ENCODE results near the gene ASAP3.
"Not testable (repeated sequence)": the region's sequence is repeated elsewhere in the genome, so short reads cannot be mapped to it uniquely, and the experiment has no call there.

ASAP3 gene

DNA sequence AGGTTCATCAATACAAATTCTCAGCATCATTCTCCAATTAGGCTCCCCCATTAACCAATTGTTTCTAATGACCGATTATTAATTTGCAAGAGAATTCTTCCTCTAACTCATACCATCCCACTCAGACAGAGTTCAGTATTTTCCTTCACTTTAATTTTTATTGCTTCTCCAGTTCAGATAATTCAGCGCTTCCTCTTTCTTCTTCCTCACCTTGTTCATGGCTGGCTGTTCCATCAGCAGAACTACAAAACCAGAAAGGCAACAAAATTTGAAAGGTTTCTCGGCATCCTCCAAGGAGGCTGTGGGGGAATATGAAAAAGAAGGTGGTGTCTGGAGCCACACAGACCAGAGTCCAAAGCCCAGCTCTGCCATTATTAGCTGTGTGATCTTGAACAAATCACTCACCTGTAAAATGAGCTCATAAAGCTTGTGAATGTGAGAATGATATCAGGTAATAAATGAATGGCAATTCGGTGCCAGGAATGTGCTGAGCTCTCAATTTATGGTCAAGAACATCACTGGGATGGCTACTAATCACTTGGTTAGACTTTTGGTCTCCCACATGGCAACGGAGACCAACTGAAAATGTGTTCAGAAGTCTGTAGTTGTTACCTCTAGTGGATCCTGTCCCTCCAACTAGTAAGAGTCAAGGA lies 102.6 kb downstream of the ASAP3 start:
- Histone ChIP-seq H3K79me2 (ENCODE audit: control insufficient read depth, insufficient read depth, low read length, unreplicated experiment) (no peaks in the 10 kb centered on the region), H3K27ac (ENCODE audit: low read depth, low read length) (no peak overlapping the region), H3K4me1 (ENCODE audit: control insufficient read depth, insufficient read depth, low read length, unreplicated experiment) (peaks cover 36% of the 10 kb centered on the region), H3K4me3 (ENCODE audit: low read depth, low read length) (no peak overlapping the region), H3K36me3 (ENCODE audit: insufficient read depth, low read length) (no peaks in the 10 kb centered on the region), H3K27me3 (ENCODE audit: insufficient read depth, low read length) (no peaks in the 10 kb centered on the region), H2AFZ (ENCODE audit: low read length, unreplicated experiment) (no peak overlapping the region)

DNA sequence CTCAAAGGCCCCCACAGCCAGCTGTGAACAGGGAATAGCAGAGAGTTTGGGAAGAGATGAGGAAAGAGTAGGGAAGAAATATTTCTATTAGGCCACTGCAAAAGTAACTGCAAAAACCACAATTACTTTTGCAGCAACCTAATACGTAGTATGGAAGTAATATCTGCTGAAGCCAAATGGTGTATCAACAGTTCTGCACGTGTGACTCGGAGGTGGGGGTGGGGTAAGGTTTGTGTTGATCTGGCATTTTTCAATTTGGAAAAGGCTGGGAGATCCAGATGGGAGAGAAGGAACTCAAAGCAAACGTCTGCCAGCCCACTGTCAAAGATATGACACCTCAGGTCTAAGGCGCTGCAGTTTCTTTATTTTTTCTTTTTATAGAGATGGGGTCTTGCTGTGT lies 103.3 kb downstream of the ASAP3 start:
- H3K27me3 ChIP-seq (ENCODE audit: insufficient read depth, low read length) = no peaks in the 10 kb centered on the region
- H2AFZ ChIP-seq (ENCODE audit: low read length, unreplicated experiment) = no peak overlapping the region
- no peaks in the 10 kb centered on the region for H3K79me2 ChIP-seq (ENCODE audit: control insufficient read depth, insufficient read depth, low read length, unreplicated experiment)
- H3K27ac ChIP-seq (ENCODE audit: low read depth, low read length) = no peak overlapping the region
- H3K36me3 ChIP-seq (ENCODE audit: insufficient read depth, low read length) = no peaks in the 10 kb centered on the region
- no peak overlapping the region for H3K4me3 ChIP-seq (ENCODE audit: low read depth, low read length)
- peaks cover 38% of the 10 kb centered on the region for H3K4me1 ChIP-seq (ENCODE audit: control insufficient read depth, insufficient read depth, low read length, unreplicated experiment)

DNA sequence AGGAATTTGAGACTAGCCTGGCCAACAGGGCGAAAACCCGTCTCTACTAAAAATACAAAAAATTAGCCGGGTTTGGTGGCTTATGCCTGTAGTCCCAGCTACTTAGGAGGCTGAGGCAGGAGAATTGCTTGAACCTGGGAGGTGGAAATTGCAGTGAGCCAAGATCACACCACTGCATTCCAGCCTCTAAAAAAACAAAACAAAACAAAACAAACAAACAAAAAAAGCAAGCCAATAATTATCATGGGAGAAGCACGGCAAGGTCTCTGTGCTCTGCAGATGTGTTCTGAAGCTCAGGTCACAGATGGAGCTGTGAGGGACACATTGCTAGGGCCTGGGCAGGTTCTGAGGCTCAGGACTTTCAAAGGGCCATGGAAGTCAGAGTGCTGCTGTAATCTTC lies 103.7 kb downstream of the ASAP3 start:
- H3K79me2 ChIP-seq (ENCODE audit: control insufficient read depth, insufficient read depth, low read length, unreplicated experiment); H2AFZ ChIP-seq (ENCODE audit: low read length, unreplicated experiment); H3K4me3 ChIP-seq (ENCODE audit: low read depth, low read length); H3K27ac ChIP-seq (ENCODE audit: low read depth, low read length); H3K36me3 ChIP-seq (ENCODE audit: insufficient read depth, low read length); H3K27me3 ChIP-seq (ENCODE audit: insufficient read depth, low read length): not testable (repeated sequence)
- H3K4me1 ChIP-seq (ENCODE audit: control insufficient read depth, insufficient read depth, low read length, unreplicated experiment) = peaks cover 34% of the 10 kb centered on the region

Data from ACC112 (cell line).